K562 (cell line): ENCODE results near the gene ARL2. TPM values are rescaled to one million over a fixed set of nuclear protein-coding genes. Genes with fewer than 3 reads are reported as not detected.
A peak's percentile ranks its signal among the peaks of the same experiment; 100 is the strongest.

Source experiments
- ATF1 ChIP-seq, 2 experiments: fragments of 450-650 bp in 1 of 2; IDR thresholded peaks; 2 replicates each; pipeline ENCODE4 v1.6.1; 2016; ENCODE audit warnings: missing compliant biosample characterization in 1 of 2, missing genetic modification characterization in 1 of 2
- CLOCK ChIP-seq: fragments of 250-450 bp; sonication (Bioruptor Pico); IDR thresholded peaks from 2 replicates; pipeline ENCODE4 v1.4.0; 2020; ENCODE audit warnings: mild to moderate bottlenecking, moderate library complexity, borderline replicate concordance
- COPS2 ChIP-seq: fragments of 450-650 bp; conservative IDR thresholded peaks from 2 replicates; pipeline ENCODE4 v1.6.1; 2016; ENCODE audit warnings: mild to moderate bottlenecking, moderate library complexity
- ETV6 ChIP-seq, 3 experiments: fragments of 150-350 bp in 1 of 3; sonication (generic) in 1 of 3; formaldehyde crosslinking in 1 of 3; IDR thresholded peaks; 2 replicates each; pipeline versions ENCODE4 v1.6.1 to v1.8.0; 2014 to 2022; ENCODE audit warnings: borderline replicate concordance in 2 of 3, low read depth in 2 of 3, antibody characterized with exemption in 1 of 3, low read length in 1 of 3, mild to moderate bottlenecking in 1 of 3, missing genetic modification reagents in 1 of 3
- FUS ChIP-seq: fragments of 200-400 bp; formaldehyde crosslinking; optimal IDR thresholded peaks from 2 replicates; pipeline ENCODE3; 2017; ENCODE audit warnings: low read depth, low read length
- GTF2B ChIP-seq: IDR thresholded peaks from 2 replicates; pipeline ENCODE4 v1.6.1; 2011; ENCODE audit not compliant: insufficient read length; ENCODE audit errors: extremely low read depth
- HDAC3 ChIP-seq: fragments of 450-650 bp; IDR thresholded peaks from 2 replicates; pipeline ENCODE4 v1.6.1; 2018; ENCODE audit warnings: borderline replicate concordance, mild to moderate bottlenecking, moderate library complexity; ENCODE audit not compliant: partially characterized antibody
- NCOR1 ChIP-seq: fragments of 450-650 bp; IDR thresholded peaks from 2 replicates; pipeline ENCODE4 v1.6.1; 2016; ENCODE audit warnings: mild to moderate bottlenecking, moderate library complexity
- RAD21 ChIP-seq, 2 experiments: fragments of 250-450 bp in 1 of 2; fragments of 450-650 bp in 1 of 2; sonication (Bioruptor Pico) in 1 of 2; formaldehyde crosslinking in 1 of 2; IDR thresholded peaks in 1 of 2; conservative IDR thresholded peaks in 1 of 2; 2 replicates each; pipeline versions ENCODE4 v1.4.0 to v1.8.0; 2020 to 2022; ENCODE audit warnings: mild to moderate bottlenecking in 2 of 2, moderate library complexity in 1 of 2
- RCOR1 ChIP-seq, 2 experiments: IDR thresholded peaks; 2 replicates each; pipeline ENCODE4 v1.6.1; 2012; ENCODE audit warnings: low read depth in 2 of 2, low read length in 2 of 2, borderline replicate concordance in 1 of 2, improper control_type of control experiment in 1 of 2
- RFX7 ChIP-seq: fragments of 250-450 bp; sonication (Bioruptor Pico); IDR thresholded peaks from 2 replicates; pipeline ENCODE4 v1.5.1; 2021; ENCODE audit warnings: mild to moderate bottlenecking
- SIN3B ChIP-seq: fragments of 450-650 bp; IDR thresholded peaks from 2 replicates; pipeline ENCODE4 v1.6.1; 2017; ENCODE audit warnings: low read depth, mild to moderate bottlenecking, moderate library complexity
- SLC30A9 ChIP-seq: fragments of 250-450 bp; sonication (Bioruptor Pico); IDR thresholded peaks from 2 replicates; pipeline ENCODE4 v1.8.0; 2022; ENCODE audit warnings: mild to moderate bottlenecking, moderate library complexity
- TCF7 ChIP-seq: sonication (generic); IDR thresholded peaks from 2 replicates; pipeline ENCODE4 v1.6.1; 2016; ENCODE audit warnings: antibody characterized with exemption, borderline replicate concordance
- UBTF ChIP-seq, 2 experiments: IDR thresholded peaks; 2 replicates each; pipeline ENCODE4 v1.6.1; 2012; ENCODE audit warnings: improper control_type of control experiment in 2 of 2, low read depth in 2 of 2, low read length in 2 of 2, borderline replicate concordance in 1 of 2
- ZBTB33 ChIP-seq: sonication (generic); formaldehyde crosslinking; IDR thresholded peaks from 2 replicates; pipeline ENCODE4 v1.8.1; 2023; ENCODE audit warnings: mild to moderate bottlenecking, missing genetic modification reagents
- ZNF184 ChIP-seq: sonication (generic); formaldehyde crosslinking; IDR thresholded peaks from 2 replicates; pipeline ENCODE4 v1.5.0; 2020; ENCODE audit warnings: missing genetic modification reagents
- ZNF444 ChIP-seq: fragments of 250-450 bp; sonication (Bioruptor Pico); IDR thresholded peaks from 2 replicates; pipeline ENCODE4 v1.4.0; 2020; ENCODE audit warnings: mild to moderate bottlenecking, moderate library complexity
- ZNF766 ChIP-seq: fragments of 200-800 bp; sonication (Bioruptor generic); conservative IDR thresholded peaks from 2 replicates; pipeline ENCODE4 v1.6.1; 2016; ENCODE audit warnings: missing genetic modification characterization, missing compliant biosample characterization
- polyA plus RNA-seq, 8 experiments: library from polyadenylated mRNA; depleted of rRNA in 4 of 8; stranded (reverse) in 5 of 8; unstranded in 3 of 8; fragments of >200 nt; fragmentation: Nextera tagmentation in 2 of 8; fragmentation: Illumina TruSeq in 1 of 8; extraction: Ambion mirVana in 2 of 8; extraction: Trizol in 1 of 8; gene quantifications; 2 replicates each; pipeline versions ENCODE4 v1.2.1 to v1.2.3, GENCODE V29; 2011 to 2014; ENCODE audit warnings: inconsistent platforms in 1 of 8, missing spikeins in 1 of 8
- total RNA-seq, 7 experiments: library from RNA; depleted of rRNA in 6 of 7; stranded (reverse); fragments of >200 nt in 6 of 7; fragmentation: Illumina TruSeq in 2 of 7; extraction: Trizol in 2 of 7; gene quantifications; 2 replicates each; pipeline versions ENCODE4 v1.2.1 to v1.2.3, GENCODE V29; 2011 to 2021; ENCODE audit warnings: low replicate concordance in 1 of 7

ARL2 gene
- total and polyA plus RNA-seq, 9 of the 15 experiments (the other 6 are each of a cell fraction or from before 2014, with no cell fraction given) = 5.7 to 154 (median 92.2) TPM

- TF ChIP-seq RFX7 (CRISPR knock-in tag) (no peak), CLOCK (CRISPR knock-in tag) (no peak), HDAC3 (peak; percentile 25), RAD21 (CRISPR knock-in tag; conservative IDR thresholded peaks at IDR 0.05 in 1 of 2, IDR thresholded peaks at IDR 0.05 in 1 of 2) (peak; percentile 88 to 89), ZNF766 (no peak), RCOR1 (IDR thresholded peaks at IDR 0.05; ENCODE audit: borderline replicate concordance in 1 of 2, low read depth in 2 of 2, low read length in 2 of 2) (peak in 1 of 2 experiments; percentile 64; a peak in 1 of 4 replicates), ZBTB33 (CRISPR knock-in tag) (no peak), ATF1 (CRISPR knock-in tag; IDR thresholded peaks at IDR 0.05) (no peak), ATF1 (tag; IDR thresholded peaks at IDR 0.05) (no peak), ZNF184 (CRISPR knock-in tag) (no peak), ETV6 (IDR thresholded peaks at IDR 0.05; ENCODE audit: borderline replicate concordance in 1 of 2, low read depth in 2 of 2, low read length in 1 of 2) (no peak), ETV6 (CRISPR knock-in tag; IDR thresholded peaks at IDR 0.05; ENCODE audit: borderline replicate concordance) (no peak), COPS2 (no peak), UBTF (IDR thresholded peaks at IDR 0.05; ENCODE audit: borderline replicate concordance in 1 of 2, low read depth in 2 of 2, low read length in 2 of 2) (no peak), FUS (no peak), SLC30A9 (CRISPR knock-in tag) (no peak), ZNF444 (no peak), NCOR1 (no peak), TCF7 (no peak), SIN3B (no peak), GTF2B (no peak)
Observed at GRCh38 chr11:65013130-65013887, 651 bp upstream of the ARL2 start (continued).
